LNCaP clone FGC (cell line): Measurements from ENCODE around the gene CREG1.

ENCODE experiments used
- DNase-seq: peaks from one replicate; pipeline ENCODE4 v3.0.0-alpha.2; 2011; ENCODE audit warnings: low read depth
- H3K4me3 ChIP-seq: 2 replicates; pipeline ENCODE4 v1.5.1; 2011; ENCODE audit warnings: mild to moderate bottlenecking, low read depth, low read length, control low read depth
- TF ChIP-seq, protein P1 (sequence below): IDR thresholded peaks from 2 replicates; pipeline ENCODE4 v1.5.1; 2012; ENCODE audit warnings: mild to moderate bottlenecking; ENCODE audit not compliant: control insufficient read depth, insufficient read depth; ENCODE audit errors: extremely low read depth

Gene CREG1

DNA sequence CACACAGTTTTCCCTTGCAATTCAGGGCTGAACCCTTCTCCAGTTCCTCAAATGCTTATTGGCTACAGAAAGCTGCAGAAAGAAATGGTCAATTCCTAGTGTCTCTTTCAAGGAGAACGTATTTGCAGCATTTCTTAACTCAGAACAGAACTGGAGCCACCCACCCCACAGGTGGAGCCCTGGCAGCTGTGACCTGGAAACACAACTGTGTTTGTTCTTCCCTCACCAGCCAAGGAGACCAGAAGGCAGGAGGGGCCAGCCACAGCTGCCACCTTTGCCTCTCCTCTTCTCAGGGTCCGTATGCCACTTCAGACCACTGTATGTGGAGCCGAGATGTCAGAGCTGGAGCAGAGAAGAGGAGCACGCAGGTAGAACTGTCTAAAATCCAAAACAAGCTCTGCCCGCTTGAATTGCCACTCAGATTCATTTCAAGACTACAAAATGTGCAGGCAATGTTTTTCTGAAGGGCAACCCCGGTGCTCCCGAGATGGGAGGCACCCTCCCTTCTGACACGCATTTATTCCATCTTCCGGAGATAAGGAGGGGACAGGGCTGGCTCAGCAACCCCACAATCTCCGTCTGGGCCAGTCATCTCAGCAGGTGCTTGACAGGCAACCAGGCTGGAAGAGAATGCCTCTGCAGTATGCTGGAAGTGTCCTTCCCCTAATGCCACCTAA lies 51.9 kb downstream of the CREG1 start:
- TF ChIP-seq, protein P1, sequence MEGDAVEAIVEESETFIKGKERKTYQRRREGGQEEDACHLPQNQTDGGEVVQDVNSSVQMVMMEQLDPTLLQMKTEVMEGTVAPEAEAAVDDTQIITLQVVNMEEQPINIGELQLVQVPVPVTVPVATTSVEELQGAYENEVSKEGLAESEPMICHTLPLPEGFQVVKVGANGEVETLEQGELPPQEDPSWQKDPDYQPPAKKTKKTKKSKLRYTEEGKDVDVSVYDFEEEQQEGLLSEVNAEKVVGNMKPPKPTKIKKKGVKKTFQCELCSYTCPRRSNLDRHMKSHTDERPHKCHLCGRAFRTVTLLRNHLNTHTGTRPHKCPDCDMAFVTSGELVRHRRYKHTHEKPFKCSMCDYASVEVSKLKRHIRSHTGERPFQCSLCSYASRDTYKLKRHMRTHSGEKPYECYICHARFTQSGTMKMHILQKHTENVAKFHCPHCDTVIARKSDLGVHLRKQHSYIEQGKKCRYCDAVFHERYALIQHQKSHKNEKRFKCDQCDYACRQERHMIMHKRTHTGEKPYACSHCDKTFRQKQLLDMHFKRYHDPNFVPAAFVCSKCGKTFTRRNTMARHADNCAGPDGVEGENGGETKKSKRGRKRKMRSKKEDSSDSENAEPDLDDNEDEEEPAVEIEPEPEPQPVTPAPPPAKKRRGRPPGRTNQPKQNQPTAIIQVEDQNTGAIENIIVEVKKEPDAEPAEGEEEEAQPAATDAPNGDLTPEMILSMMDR, result no peak
- H3K4me3 ChIP-seq, result no peak overlapping the region
- no peak for DNase-seq

DNA sequence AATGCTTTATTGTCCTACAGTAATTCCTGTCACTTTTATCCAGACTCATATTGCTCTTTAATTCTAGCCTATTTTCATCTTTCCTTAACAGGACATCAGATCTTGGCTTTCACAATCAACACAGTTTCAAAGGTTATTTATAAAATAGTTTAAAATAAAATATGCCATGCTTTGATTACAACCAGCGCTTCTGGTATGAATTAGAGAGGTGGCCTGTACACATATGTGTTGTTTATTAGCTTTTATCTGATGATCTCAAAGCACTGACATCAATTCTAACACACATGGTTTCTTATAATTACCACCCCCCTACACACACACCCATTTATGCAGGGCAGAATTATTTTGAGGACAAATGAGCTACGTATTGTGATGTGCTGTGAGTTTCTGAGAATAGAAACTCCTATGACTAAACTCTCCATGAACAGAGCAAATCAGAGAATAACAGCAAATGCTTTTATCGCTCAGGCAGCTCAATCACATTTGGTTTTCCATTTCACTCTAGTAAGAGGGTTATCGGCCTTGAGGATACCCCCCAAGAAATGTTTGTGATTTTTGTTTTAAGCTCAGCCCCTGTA lies 53.2 kb downstream of the CREG1 start:
- DNase-seq, result no peak
- H3K4me3 ChIP-seq, result no peak overlapping the region
- TF ChIP-seq, protein P1, result no peak

DNA sequence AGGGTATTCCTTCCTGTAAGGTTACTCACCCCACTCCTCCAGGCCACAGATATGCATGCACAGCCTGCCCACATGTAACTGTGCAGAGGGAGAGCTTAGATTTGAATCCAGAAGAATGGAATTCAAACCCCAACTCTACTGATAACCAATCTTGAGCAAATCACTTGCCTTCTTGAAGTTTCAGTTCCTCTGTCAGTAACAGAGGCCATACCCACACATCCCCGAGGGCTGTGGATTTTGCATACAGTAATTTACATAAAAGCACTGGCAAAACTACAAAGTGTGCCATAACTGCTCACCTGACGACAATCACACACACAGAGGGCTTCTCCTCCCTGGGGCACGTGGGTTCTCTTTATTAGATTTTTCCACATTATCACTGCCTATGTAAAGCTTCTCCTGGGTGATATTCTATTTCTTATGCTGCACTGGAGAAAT lies 53.9 kb downstream of the CREG1 start:
- TF ChIP-seq, protein P1, result no peak
- no peak overlapping the region for H3K4me3 ChIP-seq
- no peak for DNase-seq

DNA sequence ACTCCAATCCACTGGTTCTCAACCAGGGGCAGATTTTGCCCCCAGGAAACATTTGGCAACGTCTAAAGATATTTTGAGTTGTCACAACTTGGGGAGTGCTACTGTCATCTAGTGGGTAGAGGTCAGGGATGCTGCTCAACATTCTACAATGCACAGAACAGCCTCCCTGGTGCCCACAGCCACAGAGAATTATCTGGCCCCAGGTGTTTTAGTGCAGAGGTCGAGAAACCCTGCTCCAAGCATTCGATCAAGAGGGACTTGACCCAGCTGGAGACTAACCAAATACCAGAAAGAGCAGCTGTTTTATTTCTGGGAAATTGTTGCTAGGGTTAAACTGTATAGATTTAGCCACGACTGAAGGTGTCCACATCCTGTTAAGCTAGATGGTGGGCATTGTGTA lies 54.5 kb downstream of the CREG1 start:
- no peak overlapping the region for H3K4me3 ChIP-seq
- TF ChIP-seq, protein P1, result no peak
- no peak for DNase-seq

DNA sequence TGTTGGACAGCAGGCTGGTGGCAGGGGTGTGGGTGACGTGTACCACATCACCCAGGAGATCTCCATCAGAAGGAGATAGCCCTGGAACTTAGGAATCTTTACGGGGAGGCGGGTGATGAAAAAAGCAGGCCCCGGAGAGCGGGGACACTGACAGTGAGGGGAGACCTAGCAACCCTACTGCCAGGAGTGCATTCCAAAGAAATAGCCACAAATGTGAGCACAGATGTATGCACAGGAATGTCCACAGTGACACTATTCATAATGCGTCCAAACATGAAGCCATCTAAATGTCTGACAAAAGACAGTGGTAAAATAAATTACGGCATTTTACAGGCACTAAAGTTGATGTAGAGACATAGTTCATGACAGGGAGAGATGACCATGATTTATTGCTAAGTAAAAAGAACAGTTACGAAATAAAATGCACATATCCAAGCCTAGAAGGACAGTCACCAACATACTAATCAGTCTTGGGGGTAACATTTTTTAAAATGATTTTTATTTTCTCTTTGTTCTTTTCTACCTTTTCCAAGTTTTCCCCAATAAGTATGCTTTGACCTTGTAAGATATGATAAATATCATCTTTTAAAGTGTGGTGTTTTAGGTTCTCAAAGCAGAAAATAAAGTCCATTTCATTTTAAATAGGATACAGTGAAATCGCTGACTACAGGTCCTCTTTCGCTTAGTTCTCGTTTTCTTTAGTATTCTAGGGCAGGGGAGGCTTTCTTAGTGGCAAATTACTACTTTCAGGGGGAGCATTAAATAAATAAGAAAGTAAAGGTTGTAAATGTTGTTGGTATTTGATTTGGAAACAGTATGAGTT lies 56.6 kb downstream of the CREG1 start:
- TF ChIP-seq, protein P1, result no peak
- DNase-seq, result no peak
- H3K4me3 ChIP-seq, result no peak overlapping the region

DNA sequence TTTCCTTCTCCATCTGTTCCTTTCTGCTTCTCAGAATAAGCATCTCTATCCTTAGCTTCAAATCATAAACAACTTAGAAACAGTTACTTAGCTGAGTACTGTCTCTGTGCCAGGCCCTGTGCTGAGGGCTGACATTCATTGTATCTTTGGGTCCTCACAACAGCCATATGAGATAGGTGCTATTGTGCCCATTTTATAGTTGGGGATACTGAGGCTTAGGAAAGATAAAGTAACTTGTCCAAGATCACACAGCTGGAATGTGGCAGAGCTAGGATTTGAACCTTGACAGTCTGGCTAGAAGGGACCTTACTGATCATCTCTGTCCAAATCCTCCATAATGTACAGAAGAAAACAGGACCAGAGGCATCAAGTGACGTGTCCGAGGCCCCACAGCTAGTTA lies 60.2 kb downstream of the CREG1 start:
- no peak overlapping the region for H3K4me3 ChIP-seq
- DNase-seq, result no peak
- TF ChIP-seq, protein P1, result no peak

DNA sequence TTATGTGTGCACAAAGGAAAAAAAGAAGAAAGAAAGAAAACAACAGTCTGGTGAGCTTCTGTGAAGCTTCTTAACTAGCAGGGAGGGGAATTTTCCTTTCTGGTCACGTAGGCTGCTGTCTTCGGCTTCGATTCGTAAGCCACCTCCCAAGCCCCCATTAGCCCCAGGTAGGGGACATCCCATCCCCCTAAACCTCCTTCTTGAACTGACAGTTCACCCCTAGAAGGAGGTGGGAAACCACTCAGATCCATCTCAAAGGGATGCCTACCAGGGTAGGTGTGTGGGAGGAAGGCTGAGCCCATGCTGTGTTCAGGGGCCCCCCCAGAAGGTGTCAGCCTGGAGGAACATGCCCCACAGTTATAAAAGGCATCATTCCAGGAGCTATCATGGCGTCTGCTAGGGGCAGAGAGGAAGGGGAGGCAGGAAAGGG lies 61.1 kb downstream of the CREG1 start:
- no peak overlapping the region for H3K4me3 ChIP-seq
- no peak for DNase-seq
- TF ChIP-seq, protein P1, result no peak
